Midbrain (tissue), 1 donor: ENCODE measurements around the gene ARHGAP45.

Experiments used
- DNase-seq: peaks from one replicate; lab custom pipeline; 2025; lab: John Stamatoyannopoulos, UW

Gene ARHGAP45

DNA sequence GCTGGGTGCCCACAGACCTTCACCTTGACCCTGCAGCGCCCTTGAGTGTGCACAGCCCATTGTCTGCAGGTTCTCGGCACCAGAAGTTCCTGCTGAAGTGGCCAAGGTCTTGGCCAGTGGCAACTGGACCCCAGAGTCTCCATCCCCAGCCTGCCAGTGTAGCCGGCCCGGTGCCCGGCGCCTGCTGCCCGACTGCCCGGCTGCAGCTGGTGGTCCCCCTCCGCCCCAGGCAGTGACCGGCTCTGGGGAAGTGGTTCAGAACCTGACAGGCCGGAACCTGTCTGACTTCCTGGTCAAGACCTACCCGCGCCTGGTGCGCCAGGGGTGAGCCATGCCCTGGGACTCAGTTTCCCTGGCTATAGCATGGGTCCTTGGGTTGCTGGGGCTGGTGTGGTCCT, 11.9 kb upstream of the ARHGAP45 start:
- DNase-seq: no peak

- no peak for DNase-seq
Observed at GRCh38 chr19:1055886-1056620, 10.9 kb upstream of the ARHGAP45 start.

GRCh38 chr19:1057176-1057855, 9.7 kb upstream of the ARHGAP45 start:
- DNase-seq: no peak

GRCh38 chr19:1058112-1058511, 8.9 kb upstream of the ARHGAP45 start:
- DNase-seq: no peak

DNA sequence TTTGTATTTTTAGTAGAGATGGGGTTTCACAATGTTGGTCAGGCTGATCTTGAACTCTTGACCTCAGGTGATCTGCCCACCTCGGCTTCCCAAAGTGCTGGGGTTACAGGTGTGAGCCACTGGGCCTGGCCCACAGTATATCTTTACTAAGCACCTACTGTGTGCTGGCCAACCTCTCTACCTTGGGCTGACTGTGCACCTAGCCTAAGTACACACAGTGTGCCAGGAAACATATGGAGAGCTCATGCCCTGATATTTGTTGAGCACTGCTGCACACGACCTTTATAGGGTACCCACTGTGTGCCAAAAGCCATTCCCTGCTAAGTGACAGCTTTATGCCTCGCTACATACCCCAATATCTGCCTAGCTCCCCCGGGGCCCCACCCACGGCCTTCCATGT, 6.3 kb upstream of the ARHGAP45 start:
- DNase-seq: no peak

DNA sequence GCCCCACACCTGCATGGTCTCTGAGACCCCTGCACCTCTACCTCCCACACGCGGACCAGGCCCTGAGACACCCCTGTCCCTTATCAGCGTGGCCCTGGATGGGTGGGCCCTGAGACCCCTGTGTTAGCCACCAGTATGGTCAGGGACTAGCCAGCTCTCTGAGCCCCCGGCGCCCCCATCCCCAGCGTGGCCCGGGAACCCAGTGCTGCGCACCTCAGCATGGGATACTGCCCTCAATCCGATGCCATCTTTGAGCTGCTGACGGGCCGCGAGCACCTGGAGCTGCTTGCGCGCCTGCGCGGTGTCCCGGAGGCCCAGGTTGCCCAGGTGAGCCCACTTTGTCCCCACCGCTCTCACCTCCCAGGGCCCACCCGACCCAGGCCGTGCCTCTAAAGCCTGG, 5.0 kb upstream of the ARHGAP45 start:
- DNase-seq: no peak

DNA sequence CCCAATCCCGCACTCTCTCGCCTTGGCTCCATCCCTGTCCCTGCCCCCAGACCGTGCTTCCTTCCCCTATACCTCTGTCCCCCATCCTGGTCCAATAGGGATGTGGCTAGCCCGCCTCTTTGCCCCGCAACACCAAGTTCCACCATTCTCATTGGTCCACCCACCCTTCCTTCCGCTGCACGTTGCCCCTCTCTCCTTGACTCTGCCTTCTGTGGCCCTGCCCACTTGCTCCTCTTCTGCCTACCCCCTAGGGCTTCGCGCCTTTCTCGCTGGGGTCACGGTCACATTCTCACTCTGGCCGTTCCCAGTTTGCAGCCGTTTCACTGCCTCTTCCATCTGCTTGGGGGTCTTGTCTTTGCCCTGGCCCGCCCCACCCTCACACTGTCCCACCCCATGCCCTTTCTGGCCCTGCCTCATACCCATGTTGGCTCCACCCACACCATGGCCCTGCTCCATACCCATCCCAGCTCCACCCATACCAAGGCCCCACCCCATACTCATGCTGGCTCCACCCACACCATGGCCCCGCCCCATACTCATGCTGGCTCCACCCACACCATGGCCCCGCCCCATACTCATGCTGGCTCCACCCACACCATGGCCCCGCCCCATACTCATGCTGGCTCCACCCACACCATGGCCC, 4.5 kb upstream of the ARHGAP45 start:
- DNase-seq: no peak

- no peak for DNase-seq
Observed at GRCh38 chr19:1063030-1063908, 3.7 kb upstream of the ARHGAP45 start.

DNA sequence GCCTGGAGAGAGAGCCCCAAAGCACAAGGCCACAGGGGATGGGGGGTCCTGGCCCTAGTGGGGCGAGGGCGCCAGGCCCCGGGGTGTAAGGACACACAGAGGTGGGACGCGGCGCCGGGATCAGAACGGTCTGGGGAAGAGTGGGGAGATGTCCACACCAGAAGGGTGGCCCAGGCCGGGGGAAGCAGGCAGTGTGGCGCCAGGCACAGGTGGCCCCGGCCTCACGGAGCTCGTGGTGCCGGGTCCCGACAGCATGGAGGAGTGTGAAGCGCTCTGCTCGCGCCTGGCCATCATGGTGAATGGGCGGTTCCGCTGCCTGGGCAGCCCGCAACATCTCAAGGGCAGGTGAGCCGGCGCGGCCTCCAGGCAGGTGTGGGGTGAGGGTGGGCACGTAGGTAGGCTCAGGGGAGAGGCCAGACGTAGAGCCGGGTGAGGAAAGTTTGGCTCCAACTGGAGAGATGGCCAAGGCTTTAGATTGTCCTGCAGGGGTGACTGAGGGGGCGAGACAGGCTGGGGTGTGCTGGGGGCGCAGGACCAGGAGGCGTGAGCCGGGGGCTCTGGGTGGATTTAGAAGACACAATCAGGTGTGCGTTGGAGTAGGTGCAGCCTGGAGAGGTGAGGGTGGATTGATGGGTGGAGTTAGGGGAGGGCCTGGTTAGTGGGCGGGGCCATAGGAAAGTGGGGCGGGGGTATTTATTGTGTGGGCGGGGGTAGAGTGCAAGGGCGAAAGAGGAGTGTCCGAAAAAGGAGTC, 2.9 kb upstream of the ARHGAP45 start:
- DNase-seq: no peak

DNA sequence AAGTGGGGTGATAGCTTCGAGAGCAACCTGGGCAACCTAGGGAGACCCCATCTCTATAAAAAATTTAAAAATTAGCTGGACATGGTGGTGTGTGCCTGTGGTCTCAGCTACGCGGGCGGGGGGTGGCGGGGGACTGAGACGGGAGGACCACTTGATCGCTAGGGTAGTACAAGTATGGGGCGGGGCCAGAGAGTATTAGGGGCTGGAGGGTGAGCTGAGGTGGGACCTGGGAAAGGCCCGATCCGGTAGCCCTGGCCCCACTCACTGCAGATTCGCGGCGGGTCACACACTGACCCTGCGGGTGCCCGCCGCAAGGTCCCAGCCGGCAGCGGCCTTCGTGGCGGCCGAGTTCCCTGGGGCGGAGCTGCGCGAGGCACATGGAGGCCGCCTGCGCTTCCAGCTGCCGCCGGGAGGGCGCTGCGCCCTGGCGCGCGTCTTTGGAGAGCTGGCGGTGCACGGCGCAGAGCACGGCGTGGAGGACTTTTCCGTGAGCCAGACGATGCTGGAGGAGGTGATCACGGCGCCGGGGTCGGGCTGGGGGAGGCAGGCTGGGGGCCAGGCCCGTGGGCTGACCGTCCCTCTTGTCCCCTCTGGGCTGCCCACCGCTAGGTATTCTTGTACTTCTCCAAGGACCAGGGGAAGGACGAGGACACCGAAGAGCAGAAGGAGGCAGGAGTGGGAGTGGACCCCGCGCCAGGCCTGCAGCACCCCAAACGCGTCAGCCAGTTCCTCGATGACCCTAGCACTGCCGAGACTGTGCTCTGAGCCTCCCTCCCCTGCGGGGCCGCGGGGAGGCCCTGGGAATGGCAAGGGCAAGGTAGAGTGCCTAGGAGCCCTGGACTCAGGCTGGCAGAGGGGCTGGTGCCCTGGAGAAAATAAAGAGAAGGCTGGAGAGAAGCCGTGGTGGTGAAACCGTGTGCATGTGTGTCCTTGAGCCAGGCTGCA, 2.0 kb upstream of the ARHGAP45 start:
- DNase-seq: no peak

- DNase-seq: no peak
Observed at GRCh38 chr19:1065606-1066109, 1.3 kb upstream of the ARHGAP45 start.

DNA sequence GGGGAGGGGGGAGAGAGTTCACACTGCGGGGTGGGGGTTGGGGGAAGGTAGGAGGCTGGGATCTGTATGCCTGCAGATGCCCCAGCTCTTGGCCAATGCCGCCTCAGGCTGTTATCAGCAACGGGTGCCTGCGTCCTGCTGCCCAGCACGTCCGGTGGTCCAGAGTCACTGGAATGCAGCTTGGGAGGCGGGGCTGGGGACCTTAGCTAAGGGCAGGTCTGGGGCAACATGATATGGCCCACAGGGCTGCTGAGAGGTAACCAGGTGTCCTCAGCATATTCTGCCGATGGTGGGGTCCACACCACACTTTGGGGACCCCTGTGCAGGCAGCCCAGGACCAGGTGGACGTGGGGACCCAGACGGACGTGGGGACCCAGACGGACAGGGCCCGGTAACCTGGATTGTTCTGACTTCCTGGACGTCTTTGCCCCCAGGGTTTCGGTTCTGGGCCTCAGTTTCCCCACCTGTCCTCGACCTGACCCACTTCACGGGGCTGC, 668 bp upstream of the ARHGAP45 start:
- no peak for DNase-seq

GRCh38 chr19:1067341-1067957, 482 bp downstream of the ARHGAP45 start:
- no peak for DNase-seq

DNA sequence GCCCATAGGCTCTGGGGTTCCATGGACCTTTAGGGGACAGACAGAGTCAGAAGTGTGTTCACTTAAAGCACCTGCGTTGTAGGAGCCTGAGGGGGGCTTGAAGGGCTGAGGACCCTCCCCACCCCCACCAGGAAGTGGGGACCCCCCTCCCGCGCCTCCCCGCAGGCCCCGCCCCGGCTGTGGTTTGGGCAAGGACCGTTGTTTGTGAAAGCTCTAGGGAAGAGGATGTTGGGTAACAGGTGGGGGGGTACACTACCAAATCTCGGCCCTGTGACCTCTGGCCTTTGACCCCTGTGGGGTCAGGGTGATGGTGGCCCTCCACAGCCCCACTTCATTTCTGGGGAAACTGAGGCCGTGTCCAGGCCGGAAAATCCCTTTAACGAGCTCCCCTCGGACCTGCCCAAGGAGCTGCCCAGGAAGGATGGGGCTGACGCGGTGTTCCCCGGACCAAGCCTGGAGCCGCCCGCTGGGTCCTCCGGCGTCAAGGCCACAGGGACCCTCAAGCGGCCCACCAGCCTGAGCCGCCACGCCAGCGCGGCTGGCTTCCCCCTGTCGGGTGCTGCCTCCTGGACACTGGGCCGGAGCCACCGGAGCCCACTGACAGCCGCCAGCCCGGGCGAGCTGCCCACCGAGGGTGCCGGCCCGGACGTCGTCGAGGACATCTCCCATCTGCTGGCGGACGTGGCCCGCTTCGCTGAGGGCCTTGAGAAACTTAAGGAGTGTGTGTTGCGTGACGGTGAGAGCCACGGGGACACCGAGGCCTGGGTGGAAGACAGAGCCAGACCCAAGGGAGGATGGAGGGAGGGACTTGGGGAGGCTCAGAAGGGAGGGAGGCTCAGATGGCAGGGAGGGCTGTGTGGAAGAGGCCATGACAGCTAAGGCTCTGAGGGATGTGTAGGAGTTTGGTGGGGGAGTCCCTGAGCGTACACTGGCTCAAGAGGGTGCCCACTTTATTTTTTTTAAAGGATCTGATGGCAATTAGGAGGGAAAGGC, 1.3 kb downstream of the ARHGAP45 start:
- DNase-seq: no peak

DNA sequence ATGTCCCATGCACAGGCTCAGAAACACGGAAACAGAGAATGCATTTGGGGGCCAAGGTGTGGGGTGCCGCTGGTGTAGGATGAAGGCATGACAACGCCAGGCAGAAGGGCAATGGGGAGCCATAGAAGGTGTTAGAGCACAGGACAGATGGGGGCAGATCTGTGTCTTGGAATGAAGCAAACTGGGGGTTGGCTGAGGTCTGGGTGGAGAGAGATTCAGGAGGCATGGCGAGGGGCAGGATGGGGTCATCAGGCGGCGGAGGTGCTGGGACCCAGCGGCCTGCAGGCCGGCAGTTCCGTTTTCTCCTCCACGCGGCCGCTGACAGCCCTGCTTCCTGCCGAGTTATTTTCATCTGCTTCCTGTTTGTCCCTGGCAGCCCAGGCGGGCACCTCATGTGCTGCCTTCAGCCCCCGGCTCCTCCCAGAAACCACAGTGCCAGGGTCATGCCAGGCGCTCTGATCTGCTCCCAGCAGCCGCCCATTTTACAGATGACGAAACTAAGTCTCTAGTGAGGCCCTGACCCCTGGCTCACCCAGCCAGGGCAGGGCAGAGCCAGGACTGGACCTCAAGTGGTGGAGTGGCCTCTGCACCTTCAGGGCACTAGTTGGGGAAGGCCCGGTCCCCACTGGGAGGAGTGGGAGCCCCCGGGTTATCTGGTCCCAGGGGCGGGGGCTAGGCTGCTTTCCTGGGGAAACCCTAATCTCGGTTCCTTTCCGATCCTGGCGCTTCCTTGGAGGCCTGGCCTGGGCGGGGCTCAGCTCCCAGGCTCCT, 2.2 kb downstream of the ARHGAP45 start:
- peak; percentile 37 for DNase-seq

GRCh38 chr19:1070576-1070930, 3.6 kb downstream of the ARHGAP45 start:
- no peak for DNase-seq

- DNase-seq: no peak
Observed at GRCh38 chr19:1070931-1071791, 4.2 kb downstream of the ARHGAP45 start.
